HEK293 (cell line): Measurements from ENCODE around the gene BIN2.

Experiments
- KLF8 ChIP-seq: fragments of 450-650 bp; formaldehyde crosslinking; IDR thresholded peaks from 2 replicates; pipeline ENCODE4 v1.5.1; 2016; ENCODE audit warnings: missing biosample characterization, missing genetic modification characterization
- KLF9 ChIP-seq: fragments of 450-650 bp; formaldehyde crosslinking; IDR thresholded peaks from 2 replicates; pipeline ENCODE4 v1.5.1; 2016; ENCODE audit warnings: missing biosample characterization, missing genetic modification characterization, low read depth
- PATZ1 ChIP-seq: fragments of 450-650 bp; formaldehyde crosslinking; IDR thresholded peaks from 2 replicates; pipeline ENCODE4 v1.5.1; 2016; ENCODE audit warnings: missing biosample characterization, missing genetic modification characterization
- RBAK ChIP-seq: fragments of 450-650 bp; formaldehyde crosslinking; IDR thresholded peaks from 2 replicates; pipeline ENCODE4 v1.5.1; 2016; ENCODE audit warnings: missing biosample characterization, missing genetic modification characterization
- SP2 ChIP-seq: fragments of 450-650 bp; formaldehyde crosslinking; IDR thresholded peaks from 2 replicates; pipeline ENCODE4 v1.5.1; 2016; ENCODE audit warnings: missing biosample characterization, missing genetic modification characterization
- WT1 ChIP-seq: fragments of 450-650 bp; formaldehyde crosslinking; IDR thresholded peaks from 2 replicates; pipeline ENCODE4 v1.5.1; 2016; ENCODE audit warnings: missing biosample characterization, missing genetic modification characterization
- ZBTB17 ChIP-seq: fragments of 450-650 bp; formaldehyde crosslinking; IDR thresholded peaks from 2 replicates; pipeline ENCODE4 v1.5.1; 2016; ENCODE audit warnings: missing biosample characterization, missing genetic modification characterization
- ZBTB6 ChIP-seq: fragments of 450-650 bp; formaldehyde crosslinking; IDR thresholded peaks from 2 replicates; pipeline ENCODE4 v1.5.1; 2017; ENCODE audit warnings: missing biosample characterization, missing genetic modification characterization
- ZEB2 ChIP-seq: fragments of 450-650 bp; formaldehyde crosslinking; IDR thresholded peaks from 2 replicates; pipeline ENCODE4 v1.5.1; 2016; ENCODE audit warnings: missing biosample characterization, missing genetic modification characterization
- ZFP41 ChIP-seq: fragments of 450-650 bp; formaldehyde crosslinking; IDR thresholded peaks from 2 replicates; pipeline ENCODE4 v1.5.1; 2016; ENCODE audit warnings: missing biosample characterization, missing genetic modification characterization, borderline replicate concordance
- ZNF10 ChIP-seq: fragments of 450-650 bp; formaldehyde crosslinking; IDR thresholded peaks from 2 replicates; pipeline ENCODE4 v1.5.1; 2017; ENCODE audit warnings: missing biosample characterization, missing genetic modification characterization
- ZNF146 ChIP-seq: fragments of 450-650 bp; formaldehyde crosslinking; IDR thresholded peaks from 2 replicates; pipeline ENCODE4 v1.5.1; 2016; ENCODE audit warnings: missing biosample characterization, missing genetic modification characterization
- ZNF155 ChIP-seq: fragments of 450-650 bp; formaldehyde crosslinking; IDR thresholded peaks from 2 replicates; pipeline ENCODE4 v1.5.1; 2016; ENCODE audit warnings: missing biosample characterization, missing genetic modification characterization
- ZNF19 ChIP-seq: fragments of 450-650 bp; formaldehyde crosslinking; IDR thresholded peaks from 2 replicates; pipeline ENCODE4; 2016; ENCODE audit warnings: missing biosample characterization, missing genetic modification characterization, low read depth
- ZNF398 ChIP-seq: fragments of 450-650 bp; formaldehyde crosslinking; IDR thresholded peaks from 2 replicates; pipeline ENCODE4 v1.5.1; 2017; ENCODE audit warnings: missing biosample characterization, missing genetic modification characterization
- ZNF48 ChIP-seq: fragments of 450-650 bp; formaldehyde crosslinking; IDR thresholded peaks from 2 replicates; pipeline ENCODE4 v1.5.1; 2016; ENCODE audit warnings: missing biosample characterization, missing genetic modification characterization
- ZNF501 ChIP-seq: fragments of 450-650 bp; formaldehyde crosslinking; IDR thresholded peaks from 2 replicates; pipeline ENCODE4 v1.5.1; 2016; ENCODE audit warnings: missing biosample characterization, missing genetic modification characterization
- ZNF558 ChIP-seq: fragments of 450-650 bp; formaldehyde crosslinking; IDR thresholded peaks from 2 replicates; pipeline ENCODE4 v1.5.1; 2016; ENCODE audit warnings: missing biosample characterization, missing genetic modification characterization
- ZNF561 ChIP-seq: fragments of 450-650 bp; IDR thresholded peaks from 2 replicates; pipeline ENCODE4 v1.5.1; 2018; ENCODE audit warnings: missing biosample characterization, missing genetic modification characterization, borderline replicate concordance
- ZNF610 ChIP-seq: fragments of 450-650 bp; formaldehyde crosslinking; IDR thresholded peaks from 2 replicates; pipeline ENCODE4 v1.5.1; 2016; ENCODE audit warnings: missing biosample characterization, missing genetic modification characterization, borderline replicate concordance
- ZNF639 ChIP-seq: fragments of 450-650 bp; formaldehyde crosslinking; IDR thresholded peaks from 2 replicates; pipeline ENCODE4 v1.5.1; 2016; ENCODE audit warnings: missing biosample characterization, missing genetic modification characterization
- ZNF76 ChIP-seq: fragments of 450-650 bp; formaldehyde crosslinking; IDR thresholded peaks from 2 replicates; pipeline ENCODE4; 2016; ENCODE audit warnings: low read depth, missing biosample characterization, missing genetic modification characterization, borderline replicate concordance
- ZNF830 ChIP-seq: fragments of 450-650 bp; IDR thresholded peaks from 2 replicates; pipeline ENCODE4 v1.5.0; 2018; ENCODE audit warnings: missing biosample characterization, missing genetic modification characterization, low read depth, mild to moderate bottlenecking, moderate library complexity
- ZXDB ChIP-seq: fragments of 450-650 bp; formaldehyde crosslinking; IDR thresholded peaks from 2 replicates; pipeline ENCODE4 v1.5.1; 2016; ENCODE audit warnings: missing biosample characterization, missing genetic modification characterization
- TF ChIP-seq, protein P1 (sequence below): fragments of 450-650 bp; formaldehyde crosslinking; IDR thresholded peaks from 2 replicates; pipeline ENCODE4 v1.5.1; 2016; ENCODE audit warnings: missing biosample characterization, missing genetic modification characterization, borderline replicate concordance
- TF ChIP-seq, protein P2 (sequence below): fragments of 450-650 bp; formaldehyde crosslinking; IDR thresholded peaks from 2 replicates; pipeline ENCODE4 v1.5.1; 2016; ENCODE audit warnings: missing biosample characterization, missing genetic modification characterization

Gene BIN2

DNA sequence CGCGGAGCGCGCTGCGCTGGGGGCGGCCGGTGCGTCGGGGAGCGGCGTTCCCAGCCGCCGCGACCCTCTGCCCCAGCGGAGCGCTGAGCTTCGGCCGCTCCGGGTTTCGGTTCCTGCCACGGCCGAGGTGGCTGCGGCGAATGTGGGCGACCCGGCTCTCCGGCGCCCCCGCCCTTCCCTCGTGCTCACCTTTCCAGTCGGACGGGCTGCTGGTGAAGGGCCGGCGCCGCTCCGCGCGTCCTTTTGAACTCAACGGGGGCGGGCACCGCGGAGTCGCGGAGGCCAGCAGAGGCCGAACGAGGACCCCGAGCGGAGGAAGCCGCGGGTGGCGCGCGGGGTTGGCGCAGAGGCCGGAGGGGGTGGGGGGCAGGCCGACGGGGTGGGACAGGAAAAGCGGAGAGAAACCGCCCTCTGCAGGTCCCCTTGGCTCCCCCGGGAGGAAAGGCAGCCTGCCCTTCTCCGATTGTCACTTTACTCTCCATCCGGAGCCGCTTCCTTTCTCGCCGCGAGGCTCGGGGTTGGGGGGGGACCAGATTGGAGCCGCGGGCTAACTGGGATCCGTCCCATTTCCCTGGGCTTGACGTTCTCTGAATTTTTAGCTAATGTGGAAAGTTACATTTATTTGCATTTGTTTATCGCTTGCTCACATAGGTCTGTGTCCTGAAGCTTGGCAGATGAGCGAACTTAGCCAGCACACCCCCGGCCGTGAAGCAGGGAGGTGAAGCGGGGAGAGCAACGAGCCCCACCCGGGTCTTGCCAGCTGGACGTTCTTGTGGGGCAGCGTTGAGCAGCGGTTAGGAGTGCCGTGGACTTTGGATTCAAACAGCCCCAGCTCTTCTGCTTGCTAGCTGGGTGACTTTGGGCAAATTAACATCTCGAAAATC, 53.7 kb downstream of the BIN2 start, which contains the start of gene SMAGP (continued):
- TF ChIP-seq ZBTB6 (tag by site-specific recombination) (no peak), KLF9 (tag by site-specific recombination) (0 out of 2 replicates have a peak, but pooled peaks have one; percentile 34), ZNF10 (tag by site-specific recombination) (peak; percentile 27; the same call in 1 of the 2 replicates), ZNF561 (tag by site-specific recombination) (peak; percentile 85; the same call in 1 of the 2 replicates), ZFP41 (tag by site-specific recombination) (no peak), ZBTB17 (tag by site-specific recombination) (peak; percentile 35; the same call in 1 of the 2 replicates), ZNF76 (tag by site-specific recombination) (no peak), ZNF610 (tag by site-specific recombination) (peak; percentile 60; the same call in 1 of the 2 replicates), ZXDB (tag by site-specific recombination) (0 out of 2 replicates have a peak, but pooled peaks have one; percentile 38), ZNF501 (tag by site-specific recombination) (no peak), RBAK (tag by site-specific recombination) (no peak), ZNF146 (tag by site-specific recombination) (no peak), ZNF155 (tag by site-specific recombination) (no peak), SP2 (tag by site-specific recombination) (peak; percentile 65), ZNF19 (tag by site-specific recombination) (no peak), WT1 (tag by site-specific recombination) (0 out of 2 replicates have a peak, but pooled peaks have one; percentile 15), ZNF558 (tag by site-specific recombination) (no peak), ZNF48 (tag by site-specific recombination) (no peak), PATZ1 (tag by site-specific recombination) (peak; percentile 75), KLF8 (tag by site-specific recombination) (peak; percentile 68; the same call in 1 of the 2 replicates), ZNF398 (tag by site-specific recombination) (peak; percentile 60), ZNF830 (tag by site-specific recombination) (no peak), ZEB2 (tag by site-specific recombination) (0 out of 2 replicates have a peak, but pooled peaks have one; percentile 42), ZNF639 (tag by site-specific recombination) (no peak)
- TF ChIP-seq, protein P1, sequence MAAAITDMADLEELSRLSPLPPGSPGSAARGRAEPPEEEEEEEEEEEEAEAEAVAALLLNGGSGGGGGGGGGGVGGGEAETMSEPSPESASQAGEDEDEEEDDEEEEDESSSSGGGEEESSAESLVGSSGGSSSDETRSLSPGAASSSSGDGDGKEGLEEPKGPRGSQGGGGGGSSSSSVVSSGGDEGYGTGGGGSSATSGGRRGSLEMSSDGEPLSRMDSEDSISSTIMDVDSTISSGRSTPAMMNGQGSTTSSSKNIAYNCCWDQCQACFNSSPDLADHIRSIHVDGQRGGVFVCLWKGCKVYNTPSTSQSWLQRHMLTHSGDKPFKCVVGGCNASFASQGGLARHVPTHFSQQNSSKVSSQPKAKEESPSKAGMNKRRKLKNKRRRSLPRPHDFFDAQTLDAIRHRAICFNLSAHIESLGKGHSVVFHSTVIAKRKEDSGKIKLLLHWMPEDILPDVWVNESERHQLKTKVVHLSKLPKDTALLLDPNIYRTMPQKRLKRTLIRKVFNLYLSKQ: no peak
- TF ChIP-seq, protein P2, sequence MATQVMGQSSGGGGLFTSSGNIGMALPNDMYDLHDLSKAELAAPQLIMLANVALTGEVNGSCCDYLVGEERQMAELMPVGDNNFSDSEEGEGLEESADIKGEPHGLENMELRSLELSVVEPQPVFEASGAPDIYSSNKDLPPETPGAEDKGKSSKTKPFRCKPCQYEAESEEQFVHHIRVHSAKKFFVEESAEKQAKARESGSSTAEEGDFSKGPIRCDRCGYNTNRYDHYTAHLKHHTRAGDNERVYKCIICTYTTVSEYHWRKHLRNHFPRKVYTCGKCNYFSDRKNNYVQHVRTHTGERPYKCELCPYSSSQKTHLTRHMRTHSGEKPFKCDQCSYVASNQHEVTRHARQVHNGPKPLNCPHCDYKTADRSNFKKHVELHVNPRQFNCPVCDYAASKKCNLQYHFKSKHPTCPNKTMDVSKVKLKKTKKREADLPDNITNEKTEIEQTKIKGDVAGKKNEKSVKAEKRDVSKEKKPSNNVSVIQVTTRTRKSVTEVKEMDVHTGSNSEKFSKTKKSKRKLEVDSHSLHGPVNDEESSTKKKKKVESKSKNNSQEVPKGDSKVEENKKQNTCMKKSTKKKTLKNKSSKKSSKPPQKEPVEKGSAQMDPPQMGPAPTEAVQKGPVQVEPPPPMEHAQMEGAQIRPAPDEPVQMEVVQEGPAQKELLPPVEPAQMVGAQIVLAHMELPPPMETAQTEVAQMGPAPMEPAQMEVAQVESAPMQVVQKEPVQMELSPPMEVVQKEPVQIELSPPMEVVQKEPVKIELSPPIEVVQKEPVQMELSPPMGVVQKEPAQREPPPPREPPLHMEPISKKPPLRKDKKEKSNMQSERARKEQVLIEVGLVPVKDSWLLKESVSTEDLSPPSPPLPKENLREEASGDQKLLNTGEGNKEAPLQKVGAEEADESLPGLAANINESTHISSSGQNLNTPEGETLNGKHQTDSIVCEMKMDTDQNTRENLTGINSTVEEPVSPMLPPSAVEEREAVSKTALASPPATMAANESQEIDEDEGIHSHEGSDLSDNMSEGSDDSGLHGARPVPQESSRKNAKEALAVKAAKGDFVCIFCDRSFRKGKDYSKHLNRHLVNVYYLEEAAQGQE (tag by site-specific recombination): no peak
